Activated CD8-positive, alpha-beta memory T cell treated with anti-CD3 and anti-CD28 coated beads, Interleukin-2, amount 50 U/mL, for 24 hours (primary cell): ENCODE measurements around the gene CCR7.

Experiments
- DNase-seq: peaks from one replicate; pipeline ENCODE4 v3.0.0-alpha.2; 2020; ENCODE audit errors: extremely low read depth

CCR7 gene

GRCh38 chr17:40516581-40517285 lies 48.5 kb downstream of the CCR7 start:
- peak; percentile 27 for DNase-seq

- DNase-seq: no peak
Observed at GRCh38 chr17:40515491-40516041, 49.7 kb downstream of the CCR7 start.

- no peak for DNase-seq
Observed at GRCh38 chr17:40515011-40515410, 50.3 kb downstream of the CCR7 start.

GRCh38 chr17:40514013-40514875 lies 51.0 kb downstream of the CCR7 start:
- no peak for DNase-seq

- no peak for DNase-seq
Observed at GRCh38 chr17:40511667-40512220, 53.5 kb downstream of the CCR7 start.

- DNase-seq: no peak
Observed at GRCh38 chr17:40511136-40511535, 54.1 kb downstream of the CCR7 start.

GRCh38 chr17:40510328-40510648 lies 55.0 kb downstream of the CCR7 start:
- no peak for DNase-seq

- no peak for DNase-seq
Observed at GRCh38 chr17:40509626-40510327, 55.5 kb downstream of the CCR7 start.

- DNase-seq: no peak
Observed at GRCh38 chr17:40506786-40507185, 58.5 kb downstream of the CCR7 start.
